HG02642 (cell line): ENCODE data around the gene RPS6KA6.

Source experiments
- ATAC-seq: cut with Tn5 transposase; IDR thresholded peaks from one replicate; pipeline ENCODE4 v1.9.1; 2021; ENCODE audit warnings: mild to moderate bottlenecking; ENCODE audit not compliant: unreplicated experiment, poor library complexity

The RPS6KA6 gene

DNA sequence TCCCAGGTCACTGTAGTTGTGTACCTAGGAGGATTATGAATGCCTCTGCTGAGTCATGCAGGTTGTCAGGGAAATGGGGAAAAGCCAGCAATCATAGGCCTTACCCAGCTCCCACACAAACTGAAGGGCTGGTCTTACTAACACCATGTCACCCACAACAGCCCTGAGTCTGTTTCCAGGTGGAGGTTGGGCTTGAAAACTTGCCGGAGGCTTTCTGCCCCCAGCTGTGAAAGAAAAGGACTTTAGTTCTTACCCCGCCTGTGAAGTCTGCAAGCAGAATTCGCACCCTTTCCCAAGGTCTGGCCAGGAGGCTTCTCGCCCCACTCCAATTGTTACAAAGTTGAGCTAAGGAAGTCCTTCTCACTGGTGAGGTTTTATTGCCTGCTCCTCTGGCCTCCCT lies 143.9 kb downstream of the RPS6KA6 start:
- ATAC-seq: no peak
